SU-DHL-6 (cell line): Measurements from ENCODE around the gene PPIC.

Experiments used
- H2AFZ ChIP-seq: fragments of 200-600 bp; sonication (generic); 2 replicates; pipeline ENCODE4 v1.6.1; 2014; ENCODE audit warnings: low read depth, mild to moderate bottlenecking, moderate library complexity, mixed read lengths, antibody characterized with exemption, low read length; ENCODE audit not compliant: severe bottlenecking
- H3F3A ChIP-seq: fragments of 200-600 bp; shearing (Covaris generic); 2 replicates; pipeline ENCODE4 v1.6.0; 2016; ENCODE audit warnings: antibody characterized with exemption, mild to moderate bottlenecking; ENCODE audit not compliant: insufficient read depth
- H3K27ac ChIP-seq: fragments of 200-600 bp; sonication (generic); 2 replicates; pipeline ENCODE4 v1.5.1; 2016; ENCODE audit warnings: low read depth, mild to moderate bottlenecking, low read length, moderate library complexity, mixed read lengths
- H3K27me3 ChIP-seq: fragments of 200-600 bp; sonication (generic), shearing (Covaris generic); 2 replicates; pipeline ENCODE4 v1.6.0; 2014; ENCODE audit warnings: mild to moderate bottlenecking, low read length
- H3K36me3 ChIP-seq: fragments of 200-600 bp; sonication (generic); 2 replicates; pipeline ENCODE4 v1.6.1; 2014; ENCODE audit warnings: mild to moderate bottlenecking, low read length, mixed read lengths
- H3K4me2 ChIP-seq: fragments of 300-600, 200-600 bp; shearing (Covaris generic), sonication (generic); 2 replicates; pipeline ENCODE4 v1.6.0; 2014; ENCODE audit warnings: low read length, low read depth, mild to moderate bottlenecking; ENCODE audit not compliant: poor library complexity, severe bottlenecking
- H3K4me3 ChIP-seq: fragments of 200-600 bp; sonication (generic); 2 replicates; pipeline ENCODE4 v1.5.1; 2014; ENCODE audit warnings: antibody characterized with exemption, low read length, mild to moderate bottlenecking, mixed read lengths; ENCODE audit not compliant: insufficient read depth, poor library complexity, severe bottlenecking
- H3K79me2 ChIP-seq: fragments of 200-600 bp; sonication (generic); 2 replicates; pipeline ENCODE4 v1.6.1; 2014; ENCODE audit warnings: mild to moderate bottlenecking, low read length, moderate library complexity; ENCODE audit not compliant: insufficient read depth
- H3K9ac ChIP-seq: fragments of 200-600 bp; sonication (generic); 2 replicates; pipeline ENCODE4 v1.7.0; 2014; ENCODE audit warnings: mild to moderate bottlenecking, low read length
- H3K9me2 ChIP-seq: fragments of 200-600 bp; sonication (generic); replicated peaks from 2 replicates; pipeline ENCODE4 v1.6.1; 2014; ENCODE audit warnings: low read length; ENCODE audit not compliant: insufficient read depth
- H3K9me3 ChIP-seq: fragments of 200-600 bp; sonication (generic); 2 replicates; pipeline ENCODE4 v1.6.1; 2014; ENCODE audit warnings: low read length, mixed read lengths; ENCODE audit not compliant: insufficient read depth
- H4K20me1 ChIP-seq: fragments of 200-600 bp; sonication (generic); 2 replicates; pipeline ENCODE4 v1.6.1; 2014; ENCODE audit warnings: low read depth, mild to moderate bottlenecking, antibody characterized with exemption, low read length, moderate library complexity, mixed read lengths
- EZH2phosphoT487 ChIP-seq: fragments of 200-600 bp; sonication (generic), shearing (Covaris generic); conservative IDR thresholded peaks from 2 replicates; pipeline ENCODE4 v1.6.1; 2018; ENCODE audit warnings: mild to moderate bottlenecking, antibody characterized with exemption, low read length, moderate library complexity, mixed read lengths
- TF ChIP-seq, protein P1 (sequence below): fragments of 200-600 bp; sonication (generic); IDR thresholded peaks from one replicate; pipeline ENCODE4 v1.5.1; 2017; ENCODE audit warnings: antibody characterized with exemption, mild to moderate bottlenecking, low read length, moderate library complexity; ENCODE audit not compliant: insufficient read depth, poor library complexity, severe bottlenecking

PPIC gene

DNA sequence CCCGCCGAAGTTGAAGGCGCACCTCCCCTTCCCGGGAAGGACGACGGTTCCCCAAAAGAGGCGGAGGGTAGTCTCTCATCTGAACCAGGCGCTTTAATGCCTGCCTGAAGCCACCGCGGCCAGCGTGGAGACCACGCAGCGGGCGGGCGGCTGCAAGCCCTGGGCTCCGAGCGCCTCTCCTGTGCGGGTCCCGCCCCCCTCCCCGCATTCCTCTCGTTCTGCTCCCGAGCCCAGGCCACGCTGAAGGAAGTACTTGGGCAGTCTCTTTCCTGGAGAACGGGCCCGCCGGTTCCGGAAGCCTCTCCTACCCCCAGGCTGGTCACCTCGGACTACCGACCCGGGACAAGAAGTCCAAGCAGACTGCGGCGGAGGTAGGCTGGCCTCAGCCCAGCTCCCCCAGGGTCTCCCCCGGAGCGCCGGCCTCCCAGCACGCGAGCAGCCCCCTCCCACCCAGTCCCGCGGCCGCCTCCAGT lies 571 bp downstream of the PPIC start:
- Histone ChIP-seq H3K27me3 (no peaks in the 10 kb centered on the region), H3K4me2 (peak overlapping the region; percentile 26)

DNA sequence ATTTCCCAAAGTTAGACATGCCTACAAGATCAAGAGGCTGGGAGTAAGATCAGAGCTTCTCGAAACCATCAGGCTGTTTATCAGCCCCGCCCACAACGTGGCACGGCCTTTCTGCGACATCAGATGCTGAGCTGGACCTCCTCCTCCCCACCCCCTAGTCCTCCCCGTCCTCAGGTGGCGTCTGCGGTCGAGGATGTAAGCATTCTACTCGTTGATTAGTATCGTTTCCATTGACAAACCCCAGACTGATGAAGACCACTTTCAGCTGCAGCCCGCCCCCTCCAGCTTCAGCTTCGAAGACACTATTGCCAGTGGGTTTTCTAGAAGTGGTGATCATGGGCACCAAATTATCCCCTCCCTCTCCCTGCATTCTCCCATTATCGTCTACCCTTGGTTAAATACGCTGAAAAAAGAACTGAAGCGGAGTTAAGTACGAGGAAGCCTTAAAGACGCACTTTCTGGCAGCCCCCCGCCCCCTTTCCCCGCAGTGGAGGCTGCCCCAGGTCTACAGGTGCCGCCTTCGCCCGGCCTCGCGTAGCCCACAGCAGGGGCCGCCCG lies 1.1 kb downstream of the PPIC start:
- no peaks in the 10 kb centered on the region for H3K36me3 ChIP-seq
- H3K9me3 ChIP-seq, result no peaks in the 10 kb centered on the region
- H3K9ac ChIP-seq, result no peak overlapping the region
- no peaks in the 10 kb centered on the region for H3K27me3 ChIP-seq
- no peaks in the 10 kb centered on the region for H3F3A ChIP-seq
- H4K20me1 ChIP-seq, result no peaks in the 10 kb centered on the region
- H2AFZ ChIP-seq, result peak overlapping the region; percentile 14
- no peak for TF ChIP-seq EZH2phosphoT487
- TF ChIP-seq, protein P1, sequence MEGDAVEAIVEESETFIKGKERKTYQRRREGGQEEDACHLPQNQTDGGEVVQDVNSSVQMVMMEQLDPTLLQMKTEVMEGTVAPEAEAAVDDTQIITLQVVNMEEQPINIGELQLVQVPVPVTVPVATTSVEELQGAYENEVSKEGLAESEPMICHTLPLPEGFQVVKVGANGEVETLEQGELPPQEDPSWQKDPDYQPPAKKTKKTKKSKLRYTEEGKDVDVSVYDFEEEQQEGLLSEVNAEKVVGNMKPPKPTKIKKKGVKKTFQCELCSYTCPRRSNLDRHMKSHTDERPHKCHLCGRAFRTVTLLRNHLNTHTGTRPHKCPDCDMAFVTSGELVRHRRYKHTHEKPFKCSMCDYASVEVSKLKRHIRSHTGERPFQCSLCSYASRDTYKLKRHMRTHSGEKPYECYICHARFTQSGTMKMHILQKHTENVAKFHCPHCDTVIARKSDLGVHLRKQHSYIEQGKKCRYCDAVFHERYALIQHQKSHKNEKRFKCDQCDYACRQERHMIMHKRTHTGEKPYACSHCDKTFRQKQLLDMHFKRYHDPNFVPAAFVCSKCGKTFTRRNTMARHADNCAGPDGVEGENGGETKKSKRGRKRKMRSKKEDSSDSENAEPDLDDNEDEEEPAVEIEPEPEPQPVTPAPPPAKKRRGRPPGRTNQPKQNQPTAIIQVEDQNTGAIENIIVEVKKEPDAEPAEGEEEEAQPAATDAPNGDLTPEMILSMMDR, result no peak
- no peak overlapping the region for H3K27ac ChIP-seq
- no peaks in the 10 kb centered on the region for H3K9me2 ChIP-seq
- no peaks in the 10 kb centered on the region for H3K79me2 ChIP-seq
- H3K4me2 ChIP-seq, result peak overlapping the region; percentile 26
- no peak overlapping the region for H3K4me3 ChIP-seq

More for the DNA sequence above, 571 bp downstream of the PPIC start:
- no peaks in the 10 kb centered on the region for H4K20me1 ChIP-seq
- H3K4me3 ChIP-seq, result no peak overlapping the region
- H3K9me3 ChIP-seq, result no peaks in the 10 kb centered on the region
- H3K9ac ChIP-seq, result no peak overlapping the region
- no peaks in the 10 kb centered on the region for H3K36me3 ChIP-seq
- TF ChIP-seq, protein P1, result no peak
- no peak for TF ChIP-seq EZH2phosphoT487
- peak overlapping the region; percentile 14 for H2AFZ ChIP-seq
- H3K27ac ChIP-seq, result no peak overlapping the region
- no peaks in the 10 kb centered on the region for H3F3A ChIP-seq
- no peaks in the 10 kb centered on the region for H3K79me2 ChIP-seq
- H3K9me2 ChIP-seq, result no peaks in the 10 kb centered on the region

DNA sequence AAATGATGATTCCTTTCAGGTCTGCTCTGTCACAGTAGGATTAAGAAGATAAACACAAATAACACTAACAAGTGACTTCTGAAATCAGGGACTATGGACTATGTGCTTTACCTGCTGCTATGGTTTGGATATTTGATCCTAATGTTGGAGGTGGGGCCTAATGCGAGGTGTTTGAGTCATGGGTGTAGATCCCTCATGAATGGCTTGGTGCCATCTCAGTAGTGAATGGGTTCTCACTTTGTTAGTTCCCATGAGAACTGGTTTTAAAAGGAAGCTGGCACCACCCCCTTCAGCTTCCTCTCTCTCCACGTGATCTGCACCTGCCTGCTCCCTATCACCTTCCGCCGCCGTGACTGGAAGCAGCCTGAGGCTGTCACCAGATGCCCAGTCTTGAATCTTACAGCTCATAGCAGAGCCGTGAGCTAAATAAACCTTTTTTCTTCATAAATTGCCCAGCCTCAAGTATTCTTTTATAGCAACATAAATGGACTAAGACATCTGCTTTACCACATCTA lies 3.3 kb downstream of the PPIC start:
- H3K36me3 ChIP-seq, result no peaks in the 10 kb centered on the region
- H4K20me1 ChIP-seq, result no peaks in the 10 kb centered on the region
- H3K4me3 ChIP-seq, result no peak overlapping the region
- no peak overlapping the region for H3K9ac ChIP-seq
- no peaks in the 10 kb centered on the region for H3K9me2 ChIP-seq
- no peaks in the 10 kb centered on the region for H3K79me2 ChIP-seq
- H3K27me3 ChIP-seq, result no peaks in the 10 kb centered on the region
- TF ChIP-seq EZH2phosphoT487, result no peak
- TF ChIP-seq, protein P1, result no peak
- no peak overlapping the region for H3K27ac ChIP-seq
- no peak overlapping the region for H3K4me2 ChIP-seq
- H2AFZ ChIP-seq, result no peak overlapping the region
- H3F3A ChIP-seq, result no peaks in the 10 kb centered on the region
- H3K9me3 ChIP-seq, result no peaks in the 10 kb centered on the region
